HG03139 (cell line): ENCODE results near the gene LMNB1.

Source experiments
- ATAC-seq: cut with Tn5 transposase; IDR thresholded peaks from one replicate; pipeline ENCODE4 v1.9.1; 2021; ENCODE audit not compliant: unreplicated experiment

LMNB1 gene

GRCh38 chr5:126884269-126884819, 107.4 kb downstream of the LMNB1 start:
- no peak for ATAC-seq
